OCI-LY3 (cell line): ENCODE measurements around the gene CHST8.

Experiments used
- H2AFZ ChIP-seq: fragments of 200-600, 300-600 bp; shearing (Covaris generic); 2 replicates; pipeline ENCODE4 v1.6.0; 2014; ENCODE audit warnings: antibody characterized with exemption, low read depth, low read length
- H3K27ac ChIP-seq: fragments of 200-600, 300-600 bp; sonication (generic); 2 replicates; pipeline ENCODE4 v1.5.1; 2014; ENCODE audit warnings: mild to moderate bottlenecking, low read length, moderate library complexity, mixed read lengths
- H3K27me3 ChIP-seq: fragments of 200-600, 300-600 bp; sonication (generic); 2 replicates; pipeline ENCODE4 v1.6.1; 2014; ENCODE audit warnings: low read depth, low read length, mixed read lengths
- H3K36me3 ChIP-seq: fragments of 200-600, 300-600 bp; sonication (generic); replicated peaks from 2 replicates; pipeline ENCODE3; 2014; ENCODE audit warnings: low read depth, low read length, mixed read lengths
- H3K4me1 ChIP-seq: fragments of 300-600, 200-600 bp; sonication (generic); 2 replicates; pipeline ENCODE4 v1.6.1; 2014; ENCODE audit warnings: low read length, mixed read lengths
- H3K4me2 ChIP-seq: fragments of 200-600, 300-600 bp; sonication (generic); 2 replicates; pipeline ENCODE4 v1.6.1; 2014; ENCODE audit warnings: low read length, mixed read lengths
- H3K4me3 ChIP-seq: fragments of 300-600, 200-600 bp; sonication (generic); 2 replicates; pipeline ENCODE4 v1.5.1; 2014; ENCODE audit warnings: antibody characterized with exemption, mild to moderate bottlenecking, low read length, moderate library complexity
- H3K79me2 ChIP-seq: fragments of 300-600, 200-600 bp; shearing (Covaris generic); 2 replicates; pipeline ENCODE4 v1.6.1; 2014; ENCODE audit warnings: mild to moderate bottlenecking, low read length, mixed read lengths
- H3K9ac ChIP-seq: fragments of 300-600, 200-600 bp; shearing (Covaris generic); 2 replicates; pipeline ENCODE4 v1.6.0; 2014; ENCODE audit warnings: mild to moderate bottlenecking, low read length, moderate library complexity
- H3K9me3 ChIP-seq: fragments of 200-600, 300-600 bp; shearing (Covaris generic); 2 replicates; pipeline ENCODE4 v1.6.1; 2014; ENCODE audit warnings: low read length, mixed read lengths; ENCODE audit not compliant: insufficient read depth
- H4K20me1 ChIP-seq: fragments of 200-600, 300-600 bp; sonication (generic); 2 replicates; pipeline ENCODE4 v1.6.1; 2016; ENCODE audit warnings: low read length, mixed read lengths; ENCODE audit not compliant: insufficient read depth
- CTCF ChIP-seq: fragments of 200-600, 300-600 bp; sonication (generic); IDR thresholded peaks from 2 replicates; pipeline ENCODE4 v1.5.1; 2014; ENCODE audit warnings: antibody characterized with exemption, low read length, low read depth
- EZH2phosphoT487 ChIP-seq: fragments of 200-600 bp; shearing (Covaris generic); IDR thresholded peaks from 2 replicates; pipeline ENCODE4 v1.6.1; 2018; ENCODE audit warnings: antibody characterized with exemption, mixed run types, low read depth

The CHST8 gene

DNA sequence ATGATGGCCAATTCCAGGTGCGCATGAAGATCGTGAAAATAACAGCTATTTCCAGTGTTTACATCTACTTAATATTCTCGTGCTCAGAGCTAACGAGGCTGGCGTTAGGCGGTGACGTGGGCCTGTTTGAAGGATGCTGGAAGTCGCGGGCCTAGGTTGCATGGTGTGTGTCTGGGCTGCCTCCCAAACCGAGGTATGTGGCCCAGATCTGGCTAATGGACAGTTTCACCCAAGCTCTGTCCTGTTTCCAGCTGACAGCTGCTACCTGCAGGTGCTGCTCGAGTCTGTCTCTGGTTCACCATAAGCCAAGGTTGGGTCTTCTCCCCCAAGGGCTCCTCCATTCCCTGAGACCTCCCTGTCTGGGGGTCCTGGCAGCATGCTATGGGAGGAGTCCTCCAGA lies 134.4 kb downstream of the CHST8 start:
- H2AFZ ChIP-seq, result no peak overlapping the region

DNA sequence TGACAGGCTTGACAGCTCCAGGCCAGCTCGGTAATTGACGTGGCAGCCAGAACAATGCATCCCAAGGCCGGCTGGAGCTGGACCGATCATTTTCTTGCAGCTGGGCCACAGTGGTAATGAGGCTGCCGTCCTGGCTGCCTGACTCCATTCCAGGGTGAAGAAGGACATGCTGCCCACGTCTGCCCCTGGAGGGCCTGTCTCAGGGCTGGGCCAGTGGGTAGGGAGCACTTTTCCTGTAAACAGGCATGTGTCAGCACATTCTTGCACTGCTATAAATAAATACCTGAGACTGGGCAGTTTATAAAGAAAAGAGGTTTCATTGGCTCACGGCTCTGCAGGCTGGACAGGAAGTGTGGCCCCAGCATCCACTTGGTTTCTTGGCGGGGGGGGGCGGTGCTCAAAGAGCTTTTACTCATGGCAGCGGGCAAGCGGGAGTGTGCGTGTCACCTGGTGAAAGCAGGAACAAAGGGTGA lies 136.8 kb downstream of the CHST8 start:
- Histone ChIP-seq H3K36me3 (no peaks in the 10 kb centered on the region), H3K79me2 (no peaks in the 10 kb centered on the region), H3K27ac (no peak overlapping the region), H4K20me1 (no peaks in the 10 kb centered on the region), H3K4me3 (no peak overlapping the region), H3K27me3 (no peaks in the 10 kb centered on the region), H3K4me2 (no peak overlapping the region), H3K9me3 (no peaks in the 10 kb centered on the region), H2AFZ (no peak overlapping the region), H3K9ac (no peak overlapping the region), H3K4me1 (no peaks in the 10 kb centered on the region)
- no peak for TF ChIP-seq CTCF
- TF ChIP-seq EZH2phosphoT487, result no peak

More for the DNA sequence above, 134.4 kb downstream of the CHST8 start:
- no peak overlapping the region for H3K4me2 ChIP-seq
- no peak overlapping the region for H3K9ac ChIP-seq
- no peaks in the 10 kb centered on the region for H3K4me1 ChIP-seq
- H3K4me3 ChIP-seq, result no peak overlapping the region
- H3K27ac ChIP-seq, result no peak overlapping the region
- TF ChIP-seq EZH2phosphoT487, result no peak
- no peak for TF ChIP-seq CTCF
- no peaks in the 10 kb centered on the region for H4K20me1 ChIP-seq
- H3K36me3 ChIP-seq, result no peaks in the 10 kb centered on the region
- H3K9me3 ChIP-seq, result no peaks in the 10 kb centered on the region
- no peaks in the 10 kb centered on the region for H3K79me2 ChIP-seq
- H3K27me3 ChIP-seq, result no peaks in the 10 kb centered on the region

DNA sequence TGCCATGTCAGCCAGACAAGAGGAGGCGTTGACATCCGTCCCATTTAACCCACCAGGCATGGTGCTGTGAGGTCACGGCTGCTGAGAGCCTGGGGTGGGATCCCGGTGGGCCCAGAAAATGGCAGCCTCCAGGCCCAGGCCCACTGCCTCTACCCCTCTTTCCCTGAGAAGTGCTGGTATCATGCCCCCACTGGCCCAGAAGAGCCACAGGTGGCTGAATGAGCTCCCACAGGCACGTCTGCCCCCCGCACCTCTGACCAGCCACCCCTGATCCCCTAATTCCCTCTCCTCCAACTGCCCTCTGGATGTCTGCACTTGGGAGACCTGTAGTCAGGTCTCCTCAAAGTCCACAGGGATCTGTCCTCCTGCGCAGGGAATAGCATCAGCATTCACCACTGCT lies 137.6 kb downstream of the CHST8 start:
- Histone ChIP-seq H4K20me1 (no peaks in the 10 kb centered on the region), H3K9ac (no peak overlapping the region), H3K4me1 (no peaks in the 10 kb centered on the region), H3K9me3 (no peaks in the 10 kb centered on the region), H3K4me2 (no peak overlapping the region), H3K27me3 (no peaks in the 10 kb centered on the region), H3K79me2 (no peaks in the 10 kb centered on the region), H3K36me3 (no peaks in the 10 kb centered on the region), H3K4me3 (no peak overlapping the region), H2AFZ (no peak overlapping the region), H3K27ac (no peak overlapping the region)
- TF ChIP-seq CTCF, result no peak

GRCh38 chr19:33763633-33764371 lies 142.0 kb downstream of the CHST8 start:
- H3K4me2 ChIP-seq, result no peak overlapping the region
- H2AFZ ChIP-seq, result no peak overlapping the region
- H3K9ac ChIP-seq, result no peak overlapping the region
- no peak overlapping the region for H3K4me3 ChIP-seq
- H3K4me1 ChIP-seq, result no peaks in the 10 kb centered on the region
- H3K27me3 ChIP-seq, result peaks cover 2% of the 10 kb centered on the region
- H4K20me1 ChIP-seq, result peaks cover 20% of the 10 kb centered on the region
- no peak overlapping the region for H3K27ac ChIP-seq
- TF ChIP-seq CTCF, result no peak
- no peak for TF ChIP-seq EZH2phosphoT487
- H3K9me3 ChIP-seq, result no peaks in the 10 kb centered on the region
- no peaks in the 10 kb centered on the region for H3K36me3 ChIP-seq
- H3K79me2 ChIP-seq, result no peaks in the 10 kb centered on the region
